HepG2 (cell line): ENCODE results near the gene TTC24. TPM values are rescaled to one million over a fixed set of nuclear protein-coding genes. Genes with fewer than 3 reads are reported as not detected.
"Not testable (repeated sequence)": the region's sequence is repeated elsewhere in the genome, so short reads cannot be mapped to it uniquely, and the experiment has no call there.

ENCODE experiments used
- ATAC-seq: fragments of 200-7000 bp; cut with Tn5 transposase; 3 replicates; pipeline ENCODE4 v1.9.1; 2020; ENCODE audit warnings: mild to moderate bottlenecking, moderate library complexity
- BruUV-seq: library from RNA; stranded (reverse); fragments of 400-500 nt; replicated peaks from 2 replicates; lab custom pipeline; 2021; lab: Mats Ljungman, UMichigan
- CTCF ChIA-PET: fragments of 300-600 bp; formaldehyde crosslinking; extraction: SDS; loops from one replicate; lab custom pipeline; 2021; ENCODE audit warnings: low total read pairs, inconsistent platforms, low intra/inter-chr PET ratio; lab: Yijun Ruan, JAX
- POLR2A ChIA-PET: fragments of 350-600 bp; sonication (Branson Sonifier 250); formaldehyde crosslinking; loops from one replicate; lab custom pipeline; 2020; ENCODE audit warnings: antibody characterized with exemption, inconsistent platforms; lab: Yijun Ruan, JAX
- DNase-seq: peaks from one replicate; pipeline ENCODE4 v3.0.0-alpha.2; 2015; ENCODE audit warnings: low spot score
- FAIRE-seq: peaks from 3 replicates; lab custom pipeline; 2011; peaks lifted over from hg19 to GRCh38; lab: Jason Lieb, UNC
- H2AFZ ChIP-seq: one replicate; pipeline ENCODE4 v1.6.1; 2011; ENCODE audit warnings: low read length, inconsistent platforms
- H3K27ac ChIP-seq: fragments of 300-600 bp; 3 replicates; pipeline ENCODE4 v1.8.0; 2011; ENCODE audit warnings: mixed run types, mild to moderate bottlenecking, mixed read lengths, low read length, inconsistent platforms; ENCODE audit not compliant: insufficient read depth; ENCODE audit errors: extremely low read length
- H3K27me3 ChIP-seq, 2 experiments: fragments of 200-600 bp in 1 of 2; 2 replicates in 1 of 2; 3 replicates in 1 of 2; pipeline versions ENCODE4 v1.6.0 to v1.8.0; 2011; ENCODE audit warnings: low read length in 2 of 2, mild to moderate bottlenecking in 2 of 2, moderate library complexity in 2 of 2, inconsistent platforms in 1 of 2; ENCODE audit not compliant: insufficient read depth in 2 of 2, control insufficient read depth in 1 of 2
- H3K36me3 ChIP-seq, 2 experiments: fragments of 200-600 bp in 1 of 2; replicated peaks in 1 of 2; 2 replicates in 1 of 2; 3 replicates in 1 of 2; pipeline versions ENCODE4 v1.5.1 to v1.8.0; 2011; ENCODE audit warnings: low read length in 2 of 2, inconsistent platforms in 1 of 2; ENCODE audit not compliant: insufficient read depth in 2 of 2, control insufficient read depth in 1 of 2
- H3K4me1 ChIP-seq: 2 replicates; pipeline ENCODE4 v1.5.1; 2012; ENCODE audit warnings: low read length, inconsistent platforms; ENCODE audit not compliant: insufficient read depth
- H3K4me2 ChIP-seq: 2 replicates; pipeline ENCODE4 v1.6.0; 2011; ENCODE audit warnings: low read depth, low read length, inconsistent platforms
- H3K4me3 ChIP-seq, 3 experiments: fragments of 200-600 bp in 1 of 3; sonication (generic), shearing (Covaris generic) in 1 of 3; replicated peaks in 1 of 3; 2 replicates each; pipeline ENCODE4 v1.5.1; 2011 to 2016; ENCODE audit warnings: low read length in 3 of 3, inconsistent platforms in 2 of 3, low read depth in 2 of 3, mild to moderate bottlenecking in 2 of 3, control low read depth in 1 of 3, mixed read lengths in 1 of 3; ENCODE audit not compliant: insufficient read depth in 1 of 3
- H3K79me2 ChIP-seq: one replicate; pipeline ENCODE4 v1.6.1; 2011; ENCODE audit warnings: low read length, inconsistent platforms; ENCODE audit not compliant: insufficient read depth
- H3K9ac ChIP-seq: 2 replicates; pipeline ENCODE4 v1.6.0; 2011; ENCODE audit warnings: mild to moderate bottlenecking, low read depth, low read length, inconsistent platforms; ENCODE audit not compliant: insufficient read depth
- H3K9me3 ChIP-seq: 2 replicates; pipeline ENCODE4 v1.5.1; 2012; ENCODE audit warnings: mild to moderate bottlenecking, low read length
- H4K20me1 ChIP-seq: 2 replicates; pipeline ENCODE4 v1.6.0; 2011; ENCODE audit warnings: inconsistent platforms, mild to moderate bottlenecking, low read length, moderate library complexity; ENCODE audit not compliant: insufficient read depth
- ATF4 ChIP-seq, 2 experiments: fragments of 450-650 bp in 1 of 2; sonication (generic) in 1 of 2; formaldehyde crosslinking; IDR thresholded peaks; 2 replicates each; pipeline versions ENCODE4 v1.5.0 to v1.8.0; 2020 to 2022; ENCODE audit warnings: mild to moderate bottlenecking in 1 of 2, missing genetic modification reagents in 1 of 2
- FIP1L1 ChIP-seq: fragments of 200-400 bp; formaldehyde crosslinking; IDR thresholded peaks from 2 replicates; pipeline ENCODE4 v1.6.1; 2018; ENCODE audit warnings: low read depth, mild to moderate bottlenecking, low read length, moderate library complexity, borderline replicate concordance; ENCODE audit not compliant: insufficient read depth
- HOXA3 ChIP-seq: sonication (generic); formaldehyde crosslinking; IDR thresholded peaks from 2 replicates; pipeline ENCODE4 v1.5.0; 2020; ENCODE audit warnings: missing genetic modification reagents
- HOXA9 ChIP-seq: sonication (generic); formaldehyde crosslinking; IDR thresholded peaks from 2 replicates; pipeline ENCODE4 v1.8.1; 2022; ENCODE audit warnings: missing genetic modification reagents, mild to moderate bottlenecking, moderate library complexity, borderline replicate concordance
- KDM1A ChIP-seq: IDR thresholded peaks from 2 replicates; pipeline ENCODE4 v1.6.1; 2016; ENCODE audit warnings: missing compliant biosample characterization
- SALL1 ChIP-seq: sonication (generic); formaldehyde crosslinking; IDR thresholded peaks from 2 replicates; pipeline ENCODE4 v1.8.0; 2022; ENCODE audit warnings: mild to moderate bottlenecking, missing genetic modification reagents
- SAP130 ChIP-seq: IDR thresholded peaks from 2 replicates; pipeline ENCODE4 v1.6.1; 2016; ENCODE audit warnings: low read depth
- ZNF205 ChIP-seq: IDR thresholded peaks from 2 replicates; pipeline ENCODE4 v1.6.1; 2018; ENCODE audit warnings: missing biosample characterization, missing genetic modification reagents
- ZNF3 ChIP-seq: IDR thresholded peaks from 2 replicates; pipeline ENCODE4 v1.7.0; 2017; ENCODE audit warnings: inconsistent platforms
- ZNF770 ChIP-seq: sonication (generic); formaldehyde crosslinking; IDR thresholded peaks from 2 replicates; pipeline ENCODE4 v1.5.0; 2020; ENCODE audit warnings: mild to moderate bottlenecking, missing genetic modification reagents
- WGBS: methylation state at CpG from one replicate; pipeline ENCODE4 v1.1.6; 2017; ENCODE audit warnings: low lambda C conversion rate; 5-methylcytosine and 5-hydroxymethylcytosine counted together
- in situ Hi-C: cut with HindIII; loops from 2 replicates; pipeline ENCODE4 v1.10.0; 2017; ENCODE audit warnings: low pct_unique_long_range_greater_than_20kb; ENCODE audit not compliant: extremely low pct_ligation_motif_present
- intact Hi-C: fragments of 100-400 bp; cut with micrococcal nuclease; formaldehyde crosslinking; loops from one replicate; pipeline ENCODE4 v1.10.0; 2022; ENCODE audit not compliant: unreplicated experiment
- polyA plus RNA-seq, 8 experiments: library from polyadenylated mRNA; depleted of rRNA in 3 of 8; stranded (reverse) in 7 of 8; unstranded in 1 of 8; fragments of >200 nt; fragmentation: Illumina TruSeq in 4 of 8; extraction: Trizol in 4 of 8; gene quantifications; 2 replicates each; pipeline versions ENCODE4 v1.2.1 to v1.2.3, GENCODE V29; 2011 to 2016; ENCODE audit warnings: low read depth in 4 of 8, missing spikeins in 1 of 8, mixed read lengths in 1 of 8; ENCODE audit not compliant: insufficient read depth in 1 of 8
- total RNA-seq, 5 experiments: library from RNA; depleted of rRNA; stranded (reverse); fragments of >200 nt; fragmentation: Illumina TruSeq; extraction: Trizol; gene quantifications; 2 replicates each; pipeline ENCODE4 v1.2.3, GENCODE V29; 2016; ENCODE audit warnings: low read depth in 1 of 5
- TF ChIP-seq, protein P1 (sequence below): sonication (generic); formaldehyde crosslinking; IDR thresholded peaks from 2 replicates; pipeline ENCODE4 v1.4.0; 2020; ENCODE audit warnings: missing genetic modification reagents
- TF ChIP-seq, protein P2 (sequence below): sonication (generic); formaldehyde crosslinking; IDR thresholded peaks from 2 replicates; pipeline ENCODE4 v1.4.0; 2020; ENCODE audit warnings: missing genetic modification reagents

Gene TTC24
- total and polyA plus RNA-seq, 2 of the 13 experiments (the other 11 are each of a cell fraction or from before 2014, with no cell fraction given) = 0.13 to 0.18 TPM

- Histone ChIP-seq H3K27ac (no peak overlapping the region), H3K79me2 (no peaks in the 10 kb centered on the region)
- no peak for ATAC-seq
- CTCF ChIA-PET = no interaction called here
- 80% methylated on average over 5 of the region's 5 CpGs for WGBS
- no TSS peak for BruUV-seq
- TF ChIP-seq HOXA9 (CRISPR knock-in tag) (0 out of 2 replicates have a peak, but pooled peaks have one; percentile 31), FIP1L1 (no peak), ZNF205 (CRISPR knock-in tag) (no peak)
- TF ChIP-seq, all 625 proteins: peak for 1
- peaks cover 7 to 39% of the 10 kb centered on the region in 2 experiments; a peak in 4 of 5 replicates for H3K36me3 ChIP-seq
- peaks cover 15% of the 10 kb centered on the region for H3K4me1 ChIP-seq
- no peak overlapping the region for H3K4me3 ChIP-seq
- DNase-seq (no peak), FAIRE-seq (no peak)
- POLR2A ChIA-PET = no interaction called here
- no peaks in the 10 kb centered on the region for H3K27me3 ChIP-seq
- no peak overlapping the region for H2AFZ ChIP-seq
- in situ Hi-C loops = no loop called here
- intact Hi-C loops = no loop called here
- no peak overlapping the region for H3K4me2 ChIP-seq
- H4K20me1 ChIP-seq = no peaks in the 10 kb centered on the region
- no peaks in the 10 kb centered on the region for H3K9me3 ChIP-seq
- no peak overlapping the region for H3K9ac ChIP-seq
Measured at GRCh38 chr1:156552518-156552917, 27.0 kb upstream of the TTC24 start.

- H3K4me1 ChIP-seq = peaks cover 15% of the 10 kb centered on the region
- ATAC-seq = peak; percentile 77
- H3K9ac ChIP-seq, H3K9me3 ChIP-seq, H3K4me3 ChIP-seq, FAIRE-seq, H3K4me2 ChIP-seq, intact Hi-C loops, BruUV-seq, POLR2A ChIA-PET, H2AFZ ChIP-seq, H3K79me2 ChIP-seq, H3K27ac ChIP-seq, H3K27me3 ChIP-seq, H4K20me1 ChIP-seq, DNase-seq, CTCF ChIA-PET, in situ Hi-C loops: not testable (repeated sequence)
- peaks cover 7 to 35% of the 10 kb centered on the region in 2 experiments; a peak in 4 of 5 replicates for H3K36me3 ChIP-seq
- WGBS = 80% methylated on average over 4 of the region's 4 CpGs
- TF ChIP-seq ATF4 (CRISPR knock-in tag; IDR thresholded peaks at IDR 0.05) = peak in 1 of 2 experiments; percentile 81; a peak in 2 of 4 replicates
- 0 out of 2 replicates have a peak, but pooled peaks have one; percentile 12 for TF ChIP-seq SAP130 (CRISPR knock-in tag)
- 0 out of 2 replicates have a peak, but pooled peaks have one; percentile 14 for TF ChIP-seq SALL1 (CRISPR knock-in tag)
- TF ChIP-seq HOXA3 = peak; percentile 42; the same call in 1 of the 2 replicates
- TF ChIP-seq ZNF770 = peak; percentile 98
- TF ChIP-seq ZNF3 (CRISPR knock-in tag) = 0 out of 2 replicates have a peak, but pooled peaks have one; percentile 36
- TF ChIP-seq KDM1A (CRISPR knock-in tag) = peak; percentile 54; the same call in 1 of the 2 replicates
- TF ChIP-seq, protein P1, sequence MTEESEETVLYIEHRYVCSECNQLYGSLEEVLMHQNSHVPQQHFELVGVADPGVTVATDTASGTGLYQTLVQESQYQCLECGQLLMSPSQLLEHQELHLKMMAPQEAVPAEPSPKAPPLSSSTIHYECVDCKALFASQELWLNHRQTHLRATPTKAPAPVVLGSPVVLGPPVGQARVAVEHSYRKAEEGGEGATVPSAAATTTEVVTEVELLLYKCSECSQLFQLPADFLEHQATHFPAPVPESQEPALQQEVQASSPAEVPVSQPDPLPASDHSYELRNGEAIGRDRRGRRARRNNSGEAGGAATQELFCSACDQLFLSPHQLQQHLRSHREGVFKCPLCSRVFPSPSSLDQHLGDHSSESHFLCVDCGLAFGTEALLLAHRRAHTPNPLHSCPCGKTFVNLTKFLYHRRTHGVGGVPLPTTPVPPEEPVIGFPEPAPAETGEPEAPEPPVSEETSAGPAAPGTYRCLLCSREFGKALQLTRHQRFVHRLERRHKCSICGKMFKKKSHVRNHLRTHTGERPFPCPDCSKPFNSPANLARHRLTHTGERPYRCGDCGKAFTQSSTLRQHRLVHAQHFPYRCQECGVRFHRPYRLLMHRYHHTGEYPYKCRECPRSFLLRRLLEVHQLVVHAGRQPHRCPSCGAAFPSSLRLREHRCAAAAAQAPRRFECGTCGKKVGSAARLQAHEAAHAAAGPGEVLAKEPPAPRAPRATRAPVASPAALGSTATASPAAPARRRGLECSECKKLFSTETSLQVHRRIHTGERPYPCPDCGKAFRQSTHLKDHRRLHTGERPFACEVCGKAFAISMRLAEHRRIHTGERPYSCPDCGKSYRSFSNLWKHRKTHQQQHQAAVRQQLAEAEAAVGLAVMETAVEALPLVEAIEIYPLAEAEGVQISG (CRISPR knock-in tag) = peak; percentile 43; the same call in 1 of the 2 replicates
- TF ChIP-seq, protein P2, sequence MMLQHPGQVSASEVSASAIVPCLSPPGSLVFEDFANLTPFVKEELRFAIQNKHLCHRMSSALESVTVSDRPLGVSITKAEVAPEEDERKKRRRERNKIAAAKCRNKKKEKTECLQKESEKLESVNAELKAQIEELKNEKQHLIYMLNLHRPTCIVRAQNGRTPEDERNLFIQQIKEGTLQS (CRISPR knock-in tag) = peak; percentile 33; the same call in 1 of the 2 replicates
Measured at GRCh38 chr1:156552937-156553336, 26.6 kb upstream of the TTC24 start.
